GM12878 (cell line): ENCODE data around the gene B3GAT2. TPM values are rescaled to one million over a fixed set of nuclear protein-coding genes. Genes with fewer than 3 reads are reported as not detected.

ENCODE experiments used
- ATAC-seq: fragments of 200-7000 bp; cut with Tn5 transposase; 3 replicates; pipeline ENCODE4 v1.9.1; 2020; ENCODE audit warnings: mild to moderate bottlenecking, moderate library complexity
- BruUV-seq: library from RNA; stranded (reverse); fragments of 400-500 nt; replicated peaks from 2 replicates; lab custom pipeline; 2021; lab: Mats Ljungman, UMichigan
- CTCF ChIA-PET: fragments of 300-600 bp; sonication (Branson Sonifier 250); formaldehyde crosslinking; extraction: SDS; loops from one replicate; lab custom pipeline; 2021; ENCODE audit warnings: inconsistent platforms; lab: Yijun Ruan, JAX
- POLR2A ChIA-PET: fragments of 350-600 bp; formaldehyde crosslinking; extraction: SDS; loops from one replicate; lab custom pipeline; 2021; ENCODE audit warnings: inconsistent platforms; lab: Charles Lee
- RAD21 ChIA-PET: fragments of 300-600 bp; sonication (Branson Sonifier 250); formaldehyde crosslinking; loops from one replicate; lab custom pipeline; 2023; ENCODE audit warnings: antibody characterized with exemption; ENCODE audit not compliant: unreplicated experiment; lab: Charles Lee
- SMC1A ChIA-PET: fragments of 300-600 bp; sonication (Branson Sonifier 250); formaldehyde crosslinking; loops from one replicate; lab custom pipeline; 2023; ENCODE audit not compliant: unreplicated experiment, uncharacterized antibody; lab: Charles Lee
- DNase-seq: peaks from one replicate; pipeline ENCODE4 v3.0.0-alpha.2; 2011; ENCODE audit warnings: low read depth, low spot score
- FAIRE-seq: peaks from 3 replicates; lab custom pipeline; 2011; peaks lifted over from hg19 to GRCh38; lab: Jason Lieb, UNC
- H2AFZ ChIP-seq: 2 replicates; pipeline ENCODE4 v1.6.0; 2011; ENCODE audit warnings: low read depth, low read length, control low read depth; ENCODE audit not compliant: control insufficient read depth
- H3K27ac ChIP-seq: 2 replicates; pipeline ENCODE4 v1.5.1; 2011; ENCODE audit warnings: control low read depth; ENCODE audit not compliant: control insufficient read depth, insufficient read depth
- H3K27me3 ChIP-seq, 2 experiments: replicated peaks in 1 of 2; 2 replicates each; pipeline versions ENCODE4 v1.6.0 to v1.6.1; 2011; ENCODE audit warnings: low read length in 1 of 2; ENCODE audit not compliant: control insufficient read depth in 2 of 2, insufficient read depth in 2 of 2
- H3K36me3 ChIP-seq, 2 experiments: 2 replicates each; pipeline ENCODE4 v1.5.1; 2011; ENCODE audit warnings: low read length in 1 of 2; ENCODE audit not compliant: control insufficient read depth in 2 of 2, insufficient read depth in 2 of 2
- H3K4me1 ChIP-seq: 2 replicates; pipeline ENCODE4 v1.6.1; 2011; ENCODE audit warnings: mild to moderate bottlenecking, low read length, moderate library complexity, mixed read lengths; ENCODE audit not compliant: control insufficient read depth, insufficient read depth
- H3K4me2 ChIP-seq: 2 replicates; pipeline ENCODE4 v1.6.0; 2011; ENCODE audit warnings: control low read depth; ENCODE audit not compliant: control insufficient read depth, insufficient read depth
- H3K4me3 ChIP-seq: fragments of 200-600 bp; sonication (generic); 2 replicates; pipeline ENCODE4 v1.5.1; 2016
- H3K79me2 ChIP-seq: 2 replicates; pipeline ENCODE4 v1.6.0; 2011; ENCODE audit warnings: low read length; ENCODE audit not compliant: control insufficient read depth, insufficient read depth
- H3K9ac ChIP-seq: 2 replicates; pipeline ENCODE4 v1.8.0; 2011; ENCODE audit warnings: low read length, control low read depth, mixed read lengths; ENCODE audit not compliant: control insufficient read depth, insufficient read depth
- H3K9me3 ChIP-seq: replicated peaks from 3 replicates; pipeline ENCODE4 v1.5.1; 2011; ENCODE audit warnings: mild to moderate bottlenecking, low read length; ENCODE audit not compliant: control insufficient read depth, insufficient read depth
- H4K20me1 ChIP-seq: 2 replicates; pipeline ENCODE4 v1.6.0; 2011; ENCODE audit not compliant: control insufficient read depth, insufficient read depth
- ATF7 ChIP-seq: fragments of 450-650 bp; IDR thresholded peaks from 2 replicates; pipeline ENCODE4 v1.6.1; 2016; ENCODE audit warnings: low read depth, mild to moderate bottlenecking
- CBFB ChIP-seq: IDR thresholded peaks from 2 replicates; pipeline ENCODE4 v1.6.1; 2016; ENCODE audit warnings: antibody characterized with exemption, low read depth
- EED ChIP-seq: sonication (generic); IDR thresholded peaks from 2 replicates; pipeline ENCODE4 v1.6.1; 2016; ENCODE audit warnings: antibody characterized with exemption, low read depth
- ETV6 ChIP-seq, 2 experiments: fragments of 450-650 bp in 1 of 2; IDR thresholded peaks in 1 of 2; conservative IDR thresholded peaks in 1 of 2; 2 replicates each; pipeline ENCODE4 v1.6.1; 2014; ENCODE audit warnings: antibody characterized with exemption in 1 of 2, borderline replicate concordance in 1 of 2, low read depth in 1 of 2, mild to moderate bottlenecking in 1 of 2, moderate library complexity in 1 of 2
- GABPA ChIP-seq: IDR thresholded peaks from 2 replicates; pipeline ENCODE4 v1.6.1; 2014; ENCODE audit warnings: antibody characterized with exemption, low read depth, mild to moderate bottlenecking, inconsistent platforms
- JUND ChIP-seq: IDR thresholded peaks from 2 replicates; pipeline ENCODE4 v1.6.1; 2012; ENCODE audit warnings: low read depth, mild to moderate bottlenecking, low read length, improper control_type of control experiment, moderate library complexity
- KAT2A ChIP-seq: conservative IDR thresholded peaks from 2 replicates; pipeline ENCODE4 v1.6.1; 2011; ENCODE audit warnings: low read depth, low read length; ENCODE audit not compliant: control insufficient read depth
- NFYA ChIP-seq: IDR thresholded peaks from 2 replicates; pipeline ENCODE4 v1.6.1; 2011; ENCODE audit warnings: low read depth, mild to moderate bottlenecking, low read length, improper control_type of control experiment, borderline replicate concordance
- PAX5 ChIP-seq: IDR thresholded peaks from 2 replicates; pipeline ENCODE4 v1.6.1; 2011; ENCODE audit warnings: low read depth, low read length, borderline replicate concordance
- POLR2AphosphoS2 ChIP-seq: IDR thresholded peaks from 2 replicates; pipeline ENCODE4 v1.6.1; 2011; ENCODE audit warnings: low read depth, mild to moderate bottlenecking, low read length, improper control_type of control experiment, moderate library complexity
- SIX5 ChIP-seq: IDR thresholded peaks from 2 replicates; pipeline ENCODE4 v1.6.1; 2011; ENCODE audit warnings: mild to moderate bottlenecking, low read depth, low read length, moderate library complexity; ENCODE audit not compliant: severe bottlenecking
- SRF ChIP-seq, 2 experiments: IDR thresholded peaks; 2 replicates each; pipeline ENCODE4 v1.6.1; 2011; ENCODE audit warnings: low read depth in 2 of 2, low read length in 2 of 2, mild to moderate bottlenecking in 1 of 2, moderate library complexity in 1 of 2
- TAF1 ChIP-seq: IDR thresholded peaks from 2 replicates; pipeline ENCODE4 v1.6.1; 2011; ENCODE audit warnings: mild to moderate bottlenecking, low read depth, low read length, borderline replicate concordance
- TCF7 ChIP-seq: IDR thresholded peaks from 2 replicates; pipeline ENCODE4 v1.6.1; 2014; ENCODE audit warnings: antibody characterized with exemption, borderline replicate concordance
- WGBS: methylation state at CpG from one replicate; pipeline ENCODE4 v1.1.6; 2016; ENCODE audit warnings: low lambda C conversion rate; ENCODE audit not compliant: insufficient replicate concordance, insufficient coverage; ENCODE audit errors: missing lambda C conversion rate; 5-methylcytosine and 5-hydroxymethylcytosine counted together
- in situ Hi-C: fragments of 300-500 bp; cut with MboI; formaldehyde crosslinking; loops from 9 replicates; pipeline ENCODE4 v1.14.3; 2018; ENCODE audit warnings: mixed read lengths
- intact Hi-C: fragments of 100-400 bp; cut with micrococcal nuclease; formaldehyde crosslinking; loops from one replicate; pipeline ENCODE4 v1.14.2; 2022; ENCODE audit not compliant: unreplicated experiment
- polyA plus RNA-seq, 11 experiments: library from polyadenylated mRNA; depleted of rRNA in 4 of 11; unstranded in 6 of 11; stranded (reverse) in 5 of 11; fragments of >200 nt; fragmentation: Nextera tagmentation in 4 of 11; fragmentation: Illumina TruSeq in 1 of 11; extraction: Ambion mirVana in 4 of 11; extraction: Trizol in 1 of 11; gene quantifications; 1 replicate in 1 of 11; 2 replicates in 10 of 11; pipeline versions ENCODE4 v1.2.1 to v1.2.3, GENCODE V29; 2011 to 2016; ENCODE audit warnings: inconsistent platforms in 2 of 11, missing spikeins in 2 of 11, low read depth in 1 of 11
- total RNA-seq, 4 experiments: library from RNA; depleted of rRNA in 3 of 4; stranded (reverse); fragments of >200 nt in 3 of 4; fragmentation: Illumina TruSeq in 1 of 4; extraction: Trizol in 1 of 4; gene quantifications; 2 replicates each; pipeline versions ENCODE4 v1.2.1 to v1.2.3, GENCODE V29; 2013 to 2021
- TF ChIP-seq, protein P1 (sequence below): IDR thresholded peaks from 2 replicates; pipeline ENCODE4 v1.6.1; 2012; ENCODE audit warnings: low read depth, low read length, improper control_type of control experiment

Gene B3GAT2
- total and polyA plus RNA-seq, 10 of the 15 experiments (the other 5 are each of a cell fraction or from before 2014, with no cell fraction given), result 0.04 to 1.2 (median 0.22) TPM; not detected in 5

DNA sequence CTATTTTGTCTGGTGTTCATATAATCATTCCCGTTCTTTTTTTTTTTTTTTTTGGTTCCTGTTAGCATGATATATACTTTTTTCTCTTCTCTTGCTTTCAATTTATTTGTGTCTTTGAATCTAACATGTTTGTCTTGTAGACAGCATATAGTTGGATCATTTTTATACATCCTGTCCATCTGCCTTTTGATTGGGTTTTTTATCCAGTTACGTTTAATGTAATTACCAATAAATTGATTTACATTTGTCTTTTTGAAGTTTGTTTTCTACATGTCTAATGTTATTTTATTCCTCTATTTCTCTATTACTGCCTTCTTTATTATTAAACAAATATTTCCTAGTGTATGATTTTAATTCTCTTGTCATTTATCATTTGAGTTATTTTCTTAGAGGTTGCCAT is 84.4 kb downstream of the B3GAT2 start:
- TF ChIP-seq, protein P1, sequence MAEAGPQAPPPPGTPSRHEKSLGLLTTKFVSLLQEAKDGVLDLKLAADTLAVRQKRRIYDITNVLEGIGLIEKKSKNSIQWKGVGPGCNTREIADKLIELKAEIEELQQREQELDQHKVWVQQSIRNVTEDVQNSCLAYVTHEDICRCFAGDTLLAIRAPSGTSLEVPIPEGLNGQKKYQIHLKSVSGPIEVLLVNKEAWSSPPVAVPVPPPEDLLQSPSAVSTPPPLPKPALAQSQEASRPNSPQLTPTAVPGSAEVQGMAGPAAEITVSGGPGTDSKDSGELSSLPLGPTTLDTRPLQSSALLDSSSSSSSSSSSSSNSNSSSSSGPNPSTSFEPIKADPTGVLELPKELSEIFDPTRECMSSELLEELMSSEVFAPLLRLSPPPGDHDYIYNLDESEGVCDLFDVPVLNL, result no peak
- TF ChIP-seq EED (no peak), ETV6 (conservative IDR thresholded peaks at IDR 0.05 in 1 of 2, IDR thresholded peaks at IDR 0.05 in 1 of 2; ENCODE audit: borderline replicate concordance in 1 of 2, low read depth in 1 of 2) (no peak), NFYA (no peak)
- TF ChIP-seq, all 136 proteins: peak for 0
- H3K4me2 ChIP-seq, result no peak overlapping the region
- no peaks in the 10 kb centered on the region for H3K4me1 ChIP-seq
- H3K4me3 ChIP-seq, result no peak overlapping the region
- intact Hi-C loops, result no loop called here
- FAIRE-seq (no peak), ATAC-seq (no peak), DNase-seq (no peak)
- ChIA-PET SMC1A (interaction anchor here (0.7 to 1.4 kb wide), 2 partner anchors 14 to 164 kb away, joined by 3 read pairs; no protein-coding TSS in a partner anchor), RAD21 (no interaction called here), POLR2A (no interaction called here), CTCF (no interaction called here)
- no peak overlapping the region for H3K27ac ChIP-seq
- no peaks in the 10 kb centered on the region for H3K27me3 ChIP-seq
- peaks cover 4% of the 10 kb centered on the region; the same call in 2 of the 3 replicates for H3K9me3 ChIP-seq
- no peaks in the 10 kb centered on the region for H4K20me1 ChIP-seq
- in situ Hi-C loops, result no loop called here
- 100% methylated on average over 1 of the region's 2 CpGs for WGBS
- no peak overlapping the region for H2AFZ ChIP-seq
- H3K79me2 ChIP-seq, result no peaks in the 10 kb centered on the region
- no TSS peak for BruUV-seq
- no peak overlapping the region for H3K9ac ChIP-seq
- H3K36me3 ChIP-seq, result no peaks in the 10 kb centered on the region

DNA sequence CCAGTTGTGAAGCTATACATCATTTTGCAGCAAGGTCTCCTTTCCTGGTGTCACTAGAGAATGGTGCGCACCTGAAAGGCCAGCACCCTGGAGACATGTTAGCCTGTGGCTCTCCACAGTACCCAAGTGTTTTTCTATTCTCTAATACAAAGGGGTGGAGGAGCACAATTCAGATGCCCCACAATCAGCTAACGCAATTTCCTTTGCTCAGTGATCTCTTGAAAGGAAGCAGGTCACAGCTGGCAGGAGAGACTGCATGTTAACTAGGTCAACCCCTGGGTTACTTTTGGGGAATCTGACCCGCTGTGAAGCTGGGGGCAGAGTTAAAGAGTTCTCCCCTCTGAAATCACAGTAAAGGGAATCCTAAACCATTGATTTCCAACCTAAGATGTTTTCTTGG is 92.5 kb downstream of the B3GAT2 start:
- FAIRE-seq (no peak), ATAC-seq (no peak), DNase-seq (no peak)
- H3K4me1 ChIP-seq, result no peaks in the 10 kb centered on the region
- WGBS, result 46% methylated on average over 3 of the region's 3 CpGs
- POLR2A ChIA-PET, result interaction anchor here (1.2 kb wide), 1 partner anchor 156 kb away, joined by 5 read pairs; no protein-coding TSS in a partner anchor
- CTCF ChIA-PET, result interaction anchor here (1.0 to 6.3 kb wide), 2 partner anchors 21 to 157 kb away, joined by 3 to 29 read pairs; no protein-coding TSS in a partner anchor
- H3K4me2 ChIP-seq, result no peak overlapping the region
- no TSS peak for BruUV-seq
- no peak overlapping the region for H3K4me3 ChIP-seq
- no peaks in the 10 kb centered on the region for H3K9me3 ChIP-seq
- RAD21 ChIA-PET, result no interaction called here
- intact Hi-C loops, result no loop called here
- H4K20me1 ChIP-seq, result no peaks in the 10 kb centered on the region
- no peaks in the 10 kb centered on the region for H3K27me3 ChIP-seq
- H3K36me3 ChIP-seq, result no peaks in the 10 kb centered on the region; a peak in 1 of 4 replicates
- no peak overlapping the region for H2AFZ ChIP-seq
- SMC1A ChIA-PET, result interaction anchor here (2.1 to 3.1 kb wide), 2 partner anchors 20 kb away, joined by 5 to 12 read pairs; no protein-coding TSS in a partner anchor
- no peaks in the 10 kb centered on the region for H3K79me2 ChIP-seq
- no peak overlapping the region for H3K9ac ChIP-seq
- in situ Hi-C loops, result no loop called here
- H3K27ac ChIP-seq, result no peak overlapping the region
- TF ChIP-seq POLR2AphosphoS2 (no peak), CBFB (no peak), JUND (no peak), TCF7 (no peak), TAF1 (no peak), GABPA (no peak), KAT2A (no peak), SIX5 (no peak), ATF7 (no peak), SRF (IDR thresholded peaks at IDR 0.05; ENCODE audit: low read depth in 2 of 2, low read length in 2 of 2) (no peak), PAX5 (no peak)
